HG02759 (cell line): ENCODE measurements around the gene SENP5.
A peak's percentile ranks its signal among the peaks of the same experiment; 100 is the strongest.

Experiments used
- ATAC-seq: cut with Tn5 transposase; IDR thresholded peaks from one replicate; pipeline ENCODE4 v1.9.1; 2021; ENCODE audit warnings: mild to moderate bottlenecking, moderate library complexity; ENCODE audit not compliant: unreplicated experiment

Gene SENP5

GRCh38 chr3:196967412-196968232 is 99.9 kb downstream of the SENP5 start:
- no peak for ATAC-seq

DNA sequence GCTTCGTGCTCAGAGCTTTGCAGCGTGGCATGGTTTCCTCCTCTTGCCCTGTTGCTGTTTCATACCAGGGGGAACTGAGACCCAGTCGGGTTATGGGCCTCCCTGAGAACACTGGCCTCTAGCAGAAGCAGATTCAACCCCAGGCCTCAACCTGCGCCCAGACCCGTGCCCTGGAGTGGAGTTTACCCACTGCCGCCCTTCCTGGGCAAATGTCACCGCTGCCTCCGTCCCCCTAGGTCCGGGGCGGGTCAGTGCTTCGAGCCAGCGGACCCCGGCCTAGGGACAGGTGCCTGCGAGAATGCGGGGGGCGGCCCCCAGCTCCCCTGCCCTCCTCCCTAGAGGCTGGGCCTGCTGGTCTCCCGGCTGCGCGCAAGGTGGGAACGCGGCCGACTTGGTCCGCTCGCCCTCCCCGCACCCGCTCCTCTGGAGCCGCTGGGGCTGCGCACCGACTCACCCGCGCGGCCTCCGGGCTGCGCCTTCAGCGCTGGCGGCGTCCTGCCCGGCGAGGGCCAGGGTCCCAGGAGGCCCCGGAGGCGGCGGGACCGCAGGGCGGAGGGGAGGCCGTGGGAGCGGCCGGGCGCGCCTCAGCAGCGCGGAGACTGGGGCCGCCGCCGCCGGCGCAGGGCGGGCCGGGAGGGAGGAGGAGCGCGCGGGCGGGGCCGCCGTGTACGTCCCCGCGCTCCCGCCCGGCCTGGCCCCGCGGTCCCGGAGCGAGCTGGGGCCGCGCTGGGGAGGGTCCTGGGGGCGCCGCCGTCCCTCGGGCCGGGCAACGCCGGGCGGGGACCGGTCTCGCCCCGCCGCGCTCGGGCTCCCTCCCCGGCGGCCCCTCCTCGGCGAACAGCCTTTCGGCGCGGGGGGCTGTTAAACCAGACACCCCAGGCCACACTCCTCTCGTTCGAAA is 100.8 kb downstream of the SENP5 start, which contains the start of gene PIGZ:
Gene PIGZ, minus strand, starts transcription at position 601 of the 901 bp plus-strand sequence. CDS start 16,802 bp downstream, outside the sequence.
- peak; percentile 68 for ATAC-seq

- peak; percentile 53 for ATAC-seq
These were observed 101.5 kb downstream of the SENP5 start for GRCh38 chr3:196969134-196969659.

GRCh38 chr3:196969660-196970546 is 102.2 kb downstream of the SENP5 start:
- peak; percentile 64 for ATAC-seq

DNA sequence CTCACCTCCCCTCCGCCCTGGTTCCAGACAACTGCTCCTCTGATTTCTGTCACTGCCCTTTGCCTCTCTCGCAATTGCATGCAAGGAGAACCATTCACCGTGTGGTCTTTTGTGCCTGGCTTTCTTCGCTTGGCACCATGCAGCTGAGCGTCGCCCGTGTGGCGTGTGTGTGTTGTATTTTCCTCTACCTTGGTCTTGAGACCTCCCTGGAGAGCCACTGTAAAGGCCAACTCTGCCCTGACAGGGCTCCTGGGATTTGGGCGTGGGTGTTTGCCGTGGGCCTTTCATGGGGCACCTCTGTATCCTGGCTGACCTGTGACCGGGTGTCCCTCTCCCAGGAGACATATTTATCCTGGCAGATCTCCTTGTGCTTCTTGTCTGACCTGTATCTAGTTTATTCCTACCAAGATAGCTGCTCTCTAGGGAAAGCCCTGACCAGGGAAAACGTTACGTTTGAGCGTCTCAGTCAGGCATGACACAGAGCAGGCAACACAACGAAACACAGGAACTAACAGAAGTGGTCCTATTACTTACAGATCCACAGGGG is 102.9 kb downstream of the SENP5 start:
- ATAC-seq, result no peak

- no peak for ATAC-seq
These were observed 103.5 kb downstream of the SENP5 start for GRCh38 chr3:196971094-196971698.

DNA sequence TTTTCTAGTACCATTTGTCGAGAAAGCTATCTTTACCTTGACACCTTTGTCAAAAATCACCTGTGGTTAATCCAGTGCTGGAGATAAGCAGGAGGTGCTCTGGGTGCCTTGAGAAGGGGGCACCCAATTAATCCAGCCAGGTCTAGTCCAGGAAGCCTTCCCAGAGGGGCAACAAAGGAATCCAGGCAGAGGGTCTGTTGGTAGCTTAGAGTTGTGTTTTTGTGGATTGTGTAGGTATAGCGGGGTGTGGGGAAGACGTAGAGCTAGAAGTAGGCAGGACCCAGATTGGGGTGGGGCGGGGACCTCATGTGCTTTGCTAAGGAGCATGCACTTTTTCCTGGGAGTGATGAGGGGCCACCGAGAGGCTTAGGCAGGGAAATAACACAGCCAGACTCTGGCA is 106.9 kb downstream of the SENP5 start:
- no peak for ATAC-seq

DNA sequence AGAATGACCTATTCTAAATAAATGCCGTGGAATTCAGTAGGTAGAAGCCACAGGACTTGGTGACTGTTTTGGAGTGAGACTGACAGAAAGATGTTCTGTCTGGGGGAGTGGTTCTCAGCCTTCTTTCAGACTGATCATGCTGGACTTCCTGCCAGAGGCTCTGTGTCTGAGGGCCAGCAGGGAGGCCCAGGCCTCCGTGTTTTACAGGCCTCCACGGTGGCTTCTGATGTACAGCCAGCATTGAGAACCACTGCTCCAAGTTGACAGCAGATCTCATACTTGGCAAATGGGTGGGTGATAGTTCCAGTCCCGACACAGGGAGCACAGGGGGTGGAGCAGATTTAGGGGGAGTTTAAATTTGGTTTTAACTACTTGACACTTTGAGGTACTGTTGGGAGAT is 107.6 kb downstream of the SENP5 start:
- ATAC-seq, result no peak

GRCh38 chr3:196976941-196977340 is 109.2 kb downstream of the SENP5 start:
- ATAC-seq, result no peak

GRCh38 chr3:196979545-196979944 is 111.8 kb downstream of the SENP5 start:
- ATAC-seq, result no peak

GRCh38 chr3:196981657-196982056 is 113.9 kb downstream of the SENP5 start:
- ATAC-seq, result no peak

DNA sequence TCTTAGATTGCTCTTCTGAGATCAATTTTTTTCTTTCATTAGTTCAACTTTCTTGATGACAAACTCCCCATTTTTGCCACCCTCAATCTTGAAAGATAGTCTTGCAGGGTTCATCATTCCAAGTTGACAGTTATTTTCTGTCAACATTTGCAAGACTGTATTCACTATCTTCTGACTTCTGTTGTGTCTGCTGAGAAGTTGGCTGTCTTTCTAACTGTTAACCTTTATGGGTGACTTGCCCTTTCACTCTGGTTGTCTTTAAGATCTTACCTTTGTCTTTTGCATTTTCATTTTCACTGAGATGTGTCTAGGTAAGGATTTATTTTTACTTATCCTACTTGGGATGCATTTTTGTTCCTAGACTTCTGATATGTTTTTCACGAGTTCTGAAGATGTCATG is 115.5 kb downstream of the SENP5 start:
- no peak for ATAC-seq
